Stimulated activated CD4-positive, alpha-beta T cell treated with anti-CD3 and anti-CD28 coated beads, Interleukin-4, amount 100 ng/mL, for 1 hour (primary cell): ENCODE results near the gene EIF2S1.
"Not testable (repeated sequence)": the region's sequence is repeated elsewhere in the genome, so short reads cannot be mapped to it uniquely, and the experiment has no call there.

Experiments used
- DNase-seq: peaks from one replicate; pipeline ENCODE4 v3.0.0-alpha.2; 2020

Gene EIF2S1

GRCh38 chr14:67413806-67414769, 54.0 kb downstream of the EIF2S1 start:
- peak; percentile 30 for DNase-seq

- not testable (repeated sequence) for DNase-seq
Observed at GRCh38 chr14:67415610-67416009, 55.5 kb downstream of the EIF2S1 start.

DNA sequence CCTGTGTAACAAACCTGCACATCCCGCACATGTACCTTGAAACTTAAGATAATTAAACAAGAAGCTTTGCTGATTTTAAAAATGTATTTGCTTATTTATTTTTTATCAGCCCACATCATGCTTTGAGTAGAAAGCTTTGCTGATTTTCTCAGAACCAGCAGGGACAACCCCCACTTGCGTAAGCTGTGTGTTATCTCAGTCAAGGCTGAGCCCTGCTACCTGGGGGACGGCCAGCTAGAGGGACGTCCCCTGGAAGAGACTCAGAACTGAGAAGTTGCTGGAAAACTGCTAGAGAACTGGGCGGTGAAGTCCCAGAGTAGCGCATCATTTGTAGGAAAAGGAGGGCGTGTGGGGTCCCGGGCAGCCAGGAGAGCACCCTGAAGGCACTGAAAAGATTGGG, 56.0 kb downstream of the EIF2S1 start:
- no peak for DNase-seq

- no peak for DNase-seq
Observed at GRCh38 chr14:67416810-67417209, 56.7 kb downstream of the EIF2S1 start.

- DNase-seq, result no peak
Observed at GRCh38 chr14:67417633-67418032, 57.5 kb downstream of the EIF2S1 start.

GRCh38 chr14:67418401-67419191, 58.5 kb downstream of the EIF2S1 start:
- no peak for DNase-seq

DNA sequence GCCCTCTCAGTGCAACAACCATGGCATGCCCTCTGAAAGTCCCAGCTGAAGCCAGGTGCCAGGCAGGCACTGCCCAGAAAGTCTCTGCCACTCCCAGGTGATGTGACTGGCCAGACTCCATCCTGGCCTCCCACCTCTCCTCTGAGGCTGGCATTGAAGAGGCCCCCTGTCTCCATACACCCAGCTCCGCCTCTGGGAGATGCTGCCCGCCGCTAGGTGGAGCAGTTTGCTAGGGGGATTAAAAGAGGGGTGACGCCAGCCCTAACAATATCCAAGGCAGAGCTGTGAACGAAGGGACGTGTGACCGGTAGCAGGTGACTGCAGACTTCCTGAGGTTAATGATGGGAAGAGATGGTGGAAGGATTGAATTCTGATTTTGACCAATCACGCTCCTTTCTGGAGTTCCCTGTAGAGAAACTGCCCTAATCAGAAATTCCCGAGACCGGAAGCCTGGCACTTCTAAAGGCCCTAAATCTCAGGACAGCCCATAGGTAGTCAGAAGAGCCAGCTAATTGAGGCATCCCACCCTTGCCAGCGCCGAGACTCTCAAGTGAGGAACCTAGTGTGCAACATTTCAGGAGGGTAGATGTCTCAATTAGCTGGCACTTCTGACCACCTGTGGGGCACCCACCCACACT, 60.1 kb downstream of the EIF2S1 start:
- peak; percentile 34 for DNase-seq

DNA sequence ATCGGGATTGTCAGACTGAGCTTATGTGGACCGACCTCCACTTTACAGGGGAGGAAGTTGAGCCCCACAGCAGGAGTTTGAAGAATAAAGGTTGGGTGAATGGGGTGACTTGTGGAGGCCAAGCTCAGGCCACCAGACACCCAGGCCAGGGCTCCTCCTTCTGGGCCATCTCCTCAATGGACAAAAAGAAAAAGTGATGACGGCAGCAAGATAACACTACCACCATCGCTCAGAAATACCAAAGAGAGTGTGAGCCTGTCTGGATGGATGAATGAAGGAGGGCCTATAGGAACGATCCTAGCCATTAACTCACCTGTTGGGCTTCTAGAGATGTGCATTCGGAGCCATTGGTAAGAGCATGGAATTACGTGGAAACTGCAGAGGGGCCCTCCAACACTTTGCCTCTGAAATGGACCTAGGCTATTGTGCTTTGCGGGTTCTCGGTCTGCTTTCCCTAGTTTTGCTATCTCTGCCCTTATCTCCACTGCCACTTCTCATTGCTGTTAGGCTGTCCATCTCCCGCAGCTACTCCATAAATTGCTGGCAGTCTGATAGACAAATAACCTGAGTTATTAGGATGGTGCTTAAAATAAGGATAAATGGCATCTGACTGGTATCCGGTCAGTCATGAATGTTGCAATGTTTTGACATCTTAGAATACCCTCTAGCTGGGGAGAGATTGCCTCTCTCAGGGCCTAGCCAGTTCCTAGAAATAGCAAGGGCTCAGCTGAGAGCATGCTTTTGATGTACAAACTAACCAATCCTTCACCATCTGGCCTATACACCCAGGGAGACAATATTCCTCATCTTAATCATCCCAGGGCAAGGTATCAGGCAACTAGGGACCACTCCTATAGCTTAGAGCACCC, 61.5 kb downstream of the EIF2S1 start:
- no peak for DNase-seq

DNA sequence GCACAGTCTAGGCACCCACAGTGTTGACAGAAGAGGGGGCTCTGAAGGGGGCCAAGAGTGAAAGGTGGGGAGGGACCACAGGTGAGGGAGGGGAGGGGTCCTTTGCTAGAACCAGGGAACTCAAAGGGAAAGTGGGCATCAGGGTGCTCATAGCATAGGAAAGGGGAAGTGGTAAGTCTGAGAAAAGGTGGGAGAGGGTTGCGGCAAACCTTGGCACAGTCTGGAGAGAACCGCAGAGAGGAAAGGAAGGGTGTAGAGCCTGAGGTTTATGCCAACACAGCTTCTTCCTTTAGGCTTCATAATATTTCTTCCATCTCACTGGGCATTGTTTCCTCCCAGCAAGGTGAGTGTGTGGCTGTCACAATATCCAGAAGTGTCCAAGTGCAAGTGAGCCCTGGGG, 63.3 kb downstream of the EIF2S1 start:
- DNase-seq, result no peak

- no peak for DNase-seq
Observed at GRCh38 chr14:67424539-67424938, 64.4 kb downstream of the EIF2S1 start.

DNA sequence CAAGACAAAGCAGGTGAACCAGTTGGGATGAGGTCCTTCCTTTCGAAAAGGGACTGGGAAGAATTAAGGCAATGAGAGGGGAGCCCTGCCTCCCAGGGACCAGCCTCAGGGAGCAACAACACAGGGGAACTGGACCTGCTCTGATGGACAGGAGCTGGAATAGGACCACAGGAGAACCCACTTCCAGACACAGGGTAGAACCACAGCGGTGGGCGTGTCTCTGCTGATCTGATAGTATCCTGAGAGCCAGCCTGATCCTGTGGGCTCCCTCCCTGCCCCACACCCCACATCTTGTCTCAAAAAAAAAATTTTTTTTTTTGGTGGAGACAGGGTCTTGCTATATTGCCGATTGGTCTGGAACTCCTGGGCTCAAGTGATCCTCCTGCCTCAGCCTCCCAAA, 65.5 kb downstream of the EIF2S1 start:
- DNase-seq, result no peak

- DNase-seq, result no peak
Observed at GRCh38 chr14:67426161-67426560, 66.0 kb downstream of the EIF2S1 start.

- DNase-seq, result peak; percentile 69
Observed at GRCh38 chr14:67426983-67427606, 67.0 kb downstream of the EIF2S1 start.

GRCh38 chr14:67428501-67429031, 68.4 kb downstream of the EIF2S1 start:
- no peak for DNase-seq

GRCh38 chr14:67429510-67430205, 69.5 kb downstream of the EIF2S1 start:
- DNase-seq, result no peak

DNA sequence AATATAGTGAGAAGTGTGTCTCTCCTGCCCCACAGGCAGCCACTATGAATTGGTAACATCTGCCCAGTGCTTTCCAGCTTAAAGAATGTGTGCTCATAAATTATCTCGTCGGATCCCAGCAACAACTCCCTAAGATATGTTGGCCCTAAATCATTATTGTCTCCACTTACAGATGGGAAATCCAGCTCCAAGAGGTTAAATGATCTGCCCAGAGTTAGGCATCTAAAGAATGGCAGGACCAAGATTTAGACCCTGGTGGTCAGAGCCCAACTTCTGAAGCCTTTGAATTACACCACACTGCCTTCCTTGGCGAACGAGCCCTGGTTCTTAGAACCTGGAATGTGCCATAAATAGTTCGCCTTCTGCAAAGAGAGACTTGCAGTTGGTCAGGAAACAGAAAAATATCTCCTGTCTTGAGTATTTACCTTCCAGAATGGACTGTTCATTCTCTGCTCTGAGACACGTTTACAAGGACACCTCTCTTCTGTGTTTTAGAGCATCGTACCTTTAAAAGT, 72.0 kb downstream of the EIF2S1 start:
- DNase-seq, result no peak

DNA sequence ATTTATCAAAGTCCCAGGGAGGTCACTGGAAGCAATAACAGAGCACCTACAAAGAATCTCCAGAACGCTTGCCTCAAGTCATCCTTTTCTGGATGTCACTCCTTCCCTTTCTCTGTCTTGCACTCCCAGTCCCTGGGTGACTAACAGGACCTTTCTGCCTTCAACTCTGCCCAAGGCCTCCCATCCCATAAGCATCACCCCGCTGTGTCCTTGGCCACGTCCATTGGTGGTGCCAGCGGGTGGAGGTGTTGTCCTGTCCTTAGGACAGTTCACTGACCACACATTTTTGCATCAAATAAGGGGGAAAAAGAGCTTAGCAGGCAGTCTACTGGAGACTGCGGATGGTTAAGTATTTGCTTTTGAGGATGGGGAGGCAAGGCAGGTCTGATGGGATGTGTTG, 75.5 kb downstream of the EIF2S1 start:
- no peak for DNase-seq
